SU-DHL-6 (cell line): ENCODE results near the gene ANKRD61.

Source experiments
- EZH2phosphoT487 ChIP-seq: fragments of 200-600 bp; sonication (generic), shearing (Covaris generic); conservative IDR thresholded peaks from 2 replicates; pipeline ENCODE4 v1.6.1; 2018; ENCODE audit warnings: mild to moderate bottlenecking, antibody characterized with exemption, low read length, moderate library complexity, mixed read lengths
- TF ChIP-seq, protein P1 (sequence below): fragments of 200-600 bp; sonication (generic); IDR thresholded peaks from one replicate; pipeline ENCODE4 v1.5.1; 2017; ENCODE audit warnings: antibody characterized with exemption, mild to moderate bottlenecking, low read length, moderate library complexity; ENCODE audit not compliant: insufficient read depth, poor library complexity, severe bottlenecking

DNA sequence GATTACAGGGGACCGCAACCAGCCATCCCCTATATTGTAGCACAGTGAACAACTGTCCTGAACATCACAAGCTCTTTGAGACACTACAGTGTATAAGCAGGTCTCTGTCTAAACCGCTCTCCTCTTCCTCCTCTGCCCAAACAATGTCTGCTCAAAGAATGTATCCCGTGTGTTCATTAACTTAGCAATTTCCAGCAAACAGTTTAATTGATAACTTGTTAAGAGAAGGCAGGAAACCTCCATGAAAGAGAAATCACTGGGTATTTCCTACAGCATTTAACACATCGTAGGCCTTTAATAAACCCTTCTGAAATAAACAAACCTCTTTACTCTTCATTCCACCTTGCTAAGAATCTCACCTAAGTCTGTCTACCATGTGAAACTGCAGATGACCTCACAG, 23.8 kb upstream of the ANKRD61 start:
- TF ChIP-seq, protein P1, sequence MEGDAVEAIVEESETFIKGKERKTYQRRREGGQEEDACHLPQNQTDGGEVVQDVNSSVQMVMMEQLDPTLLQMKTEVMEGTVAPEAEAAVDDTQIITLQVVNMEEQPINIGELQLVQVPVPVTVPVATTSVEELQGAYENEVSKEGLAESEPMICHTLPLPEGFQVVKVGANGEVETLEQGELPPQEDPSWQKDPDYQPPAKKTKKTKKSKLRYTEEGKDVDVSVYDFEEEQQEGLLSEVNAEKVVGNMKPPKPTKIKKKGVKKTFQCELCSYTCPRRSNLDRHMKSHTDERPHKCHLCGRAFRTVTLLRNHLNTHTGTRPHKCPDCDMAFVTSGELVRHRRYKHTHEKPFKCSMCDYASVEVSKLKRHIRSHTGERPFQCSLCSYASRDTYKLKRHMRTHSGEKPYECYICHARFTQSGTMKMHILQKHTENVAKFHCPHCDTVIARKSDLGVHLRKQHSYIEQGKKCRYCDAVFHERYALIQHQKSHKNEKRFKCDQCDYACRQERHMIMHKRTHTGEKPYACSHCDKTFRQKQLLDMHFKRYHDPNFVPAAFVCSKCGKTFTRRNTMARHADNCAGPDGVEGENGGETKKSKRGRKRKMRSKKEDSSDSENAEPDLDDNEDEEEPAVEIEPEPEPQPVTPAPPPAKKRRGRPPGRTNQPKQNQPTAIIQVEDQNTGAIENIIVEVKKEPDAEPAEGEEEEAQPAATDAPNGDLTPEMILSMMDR: no peak
- TF ChIP-seq EZH2phosphoT487: no peak
